HG03521 (cell line): ENCODE measurements around the gene DMAP1.

ENCODE experiments used
- ATAC-seq: cut with Tn5 transposase; IDR thresholded peaks from one replicate; pipeline ENCODE4 v1.9.1; 2021; ENCODE audit warnings: mild to moderate bottlenecking, moderate library complexity; ENCODE audit not compliant: unreplicated experiment

The DMAP1 gene

GRCh38 chr1:44251989-44252671 is 38.9 kb downstream of the DMAP1 start:
- no peak for ATAC-seq

DNA sequence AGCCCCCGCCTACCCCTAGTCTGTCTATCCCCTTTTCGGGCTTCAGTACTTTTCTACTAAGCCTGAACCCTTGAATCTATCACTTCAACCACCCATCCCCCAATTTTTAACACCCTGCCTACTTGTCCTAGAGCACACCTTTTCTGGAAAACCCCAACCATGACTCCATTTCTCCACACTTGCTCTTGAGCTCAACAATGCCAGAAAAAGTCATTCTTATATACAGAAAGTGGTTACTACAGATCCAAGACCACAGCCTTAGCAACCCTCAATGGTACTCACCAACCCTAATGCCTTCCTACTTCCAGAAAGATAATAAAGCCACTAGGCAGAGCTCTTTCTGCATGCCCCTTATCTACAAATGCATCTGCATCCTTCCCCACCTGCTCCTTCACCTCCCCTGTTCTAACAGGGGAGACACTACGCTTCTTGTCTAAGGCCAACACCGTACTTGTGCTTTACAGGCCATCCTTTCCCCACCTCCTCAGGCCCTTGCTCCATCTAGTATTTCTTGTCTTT is 41.2 kb downstream of the DMAP1 start:
- ATAC-seq: no peak

- no peak for ATAC-seq
These were observed 43.7 kb downstream of the DMAP1 start for GRCh38 chr1:44256762-44257554.

DNA sequence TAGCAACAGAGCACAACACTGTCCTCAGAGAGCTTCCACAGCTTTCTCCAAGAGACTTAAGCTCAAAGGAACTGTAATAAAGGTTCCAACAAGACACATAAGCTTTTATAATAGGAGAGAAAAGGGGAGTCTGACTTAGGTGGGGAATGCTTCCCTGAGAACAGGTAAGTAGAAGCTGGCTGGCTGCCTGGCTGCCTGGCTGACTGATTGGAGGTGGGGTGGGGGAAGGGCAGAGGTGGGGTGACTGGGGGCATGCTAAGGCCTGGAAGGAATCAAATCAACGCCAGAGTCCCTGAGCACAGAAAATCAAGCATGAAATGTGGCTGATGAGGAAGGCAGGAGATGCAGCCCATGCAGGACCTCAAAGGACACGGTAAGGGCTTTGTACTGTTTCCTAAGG is 45.8 kb downstream of the DMAP1 start:
- no peak for ATAC-seq

- no peak for ATAC-seq
These were observed 47.5 kb downstream of the DMAP1 start for GRCh38 chr1:44260792-44261170.

GRCh38 chr1:44261171-44261817 is 48.0 kb downstream of the DMAP1 start:
- no peak for ATAC-seq

- ATAC-seq: no peak
These were observed 48.7 kb downstream of the DMAP1 start for GRCh38 chr1:44261962-44262361.

GRCh38 chr1:44262414-44262813 is 49.1 kb downstream of the DMAP1 start:
- ATAC-seq: no peak

DNA sequence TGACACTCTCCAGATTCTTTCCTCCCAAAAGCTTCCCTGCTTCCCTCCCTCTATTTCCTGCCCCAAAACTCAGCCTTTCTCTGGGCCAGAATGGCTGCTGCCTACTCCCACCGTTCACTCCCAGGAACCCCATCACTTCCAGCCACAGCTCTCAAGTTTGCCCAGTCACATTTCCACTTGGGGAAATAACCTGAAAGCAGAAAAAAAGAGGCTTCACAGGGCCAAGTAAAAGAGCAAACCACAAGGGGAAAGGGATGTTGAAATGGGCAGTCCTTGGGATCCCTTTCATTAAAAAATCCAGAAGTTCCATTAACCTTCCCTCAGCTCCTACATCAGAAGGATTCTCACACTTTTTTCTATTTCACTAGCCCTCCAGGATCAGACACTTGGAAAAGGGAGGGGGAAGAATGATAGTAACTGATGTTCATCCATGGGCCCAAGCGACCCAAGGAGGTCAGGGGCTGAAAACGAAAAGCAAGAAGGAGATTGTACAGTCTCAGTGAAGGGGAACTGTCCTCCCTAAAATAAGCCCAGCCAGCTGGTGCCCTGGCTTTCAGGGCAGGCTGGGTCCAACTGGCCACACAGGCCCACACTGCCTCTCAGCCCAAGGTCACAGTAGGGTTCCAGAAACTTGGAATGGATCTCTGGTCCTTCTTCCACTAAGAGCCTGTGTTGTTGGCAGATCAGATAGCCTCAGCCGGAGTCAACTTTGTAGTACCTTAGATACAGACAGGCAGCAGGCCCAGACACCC is 49.7 kb downstream of the DMAP1 start:
- ATAC-seq: no peak

DNA sequence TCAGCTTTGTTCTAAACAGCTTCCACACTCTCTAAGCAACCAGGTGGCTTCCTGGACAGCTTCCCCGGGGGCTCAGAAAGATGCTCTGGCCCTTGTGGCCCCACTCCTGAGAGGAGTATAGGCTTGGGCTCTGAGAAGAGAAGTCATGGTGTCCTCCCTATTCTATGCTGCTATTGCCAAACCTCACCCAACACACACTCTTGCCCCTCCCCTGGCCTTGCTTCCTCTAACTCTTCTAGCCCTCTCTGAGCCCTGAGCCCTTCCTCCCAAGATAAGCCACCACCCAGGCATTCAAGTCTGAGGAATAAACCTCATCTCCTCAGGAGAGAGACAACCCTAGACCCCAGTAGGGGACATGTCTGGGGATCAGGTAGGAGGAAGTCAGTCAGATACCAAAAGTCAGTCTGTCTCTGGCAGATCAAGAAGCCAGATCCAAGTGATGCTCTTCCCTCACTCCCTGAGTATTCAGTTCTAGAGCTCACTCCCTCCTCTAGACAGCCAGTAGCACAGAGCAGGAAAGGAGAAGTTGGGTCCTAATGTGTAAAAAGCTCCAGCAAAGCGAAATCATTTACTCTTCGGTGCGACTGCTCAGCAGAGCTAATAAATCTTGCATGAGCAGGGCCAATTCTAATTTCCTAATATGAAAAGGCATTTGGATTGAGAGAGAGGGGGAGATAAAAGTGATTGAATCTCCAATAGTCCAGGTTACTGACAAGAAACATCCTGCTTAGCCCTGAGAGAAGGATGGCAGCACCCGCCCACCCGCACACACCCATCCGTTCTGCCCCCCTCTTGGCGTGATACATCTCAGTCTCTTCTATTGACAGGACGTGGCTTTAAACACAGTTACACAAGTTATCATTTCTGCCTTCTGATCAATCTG is 50.5 kb downstream of the DMAP1 start:
- no peak for ATAC-seq

DNA sequence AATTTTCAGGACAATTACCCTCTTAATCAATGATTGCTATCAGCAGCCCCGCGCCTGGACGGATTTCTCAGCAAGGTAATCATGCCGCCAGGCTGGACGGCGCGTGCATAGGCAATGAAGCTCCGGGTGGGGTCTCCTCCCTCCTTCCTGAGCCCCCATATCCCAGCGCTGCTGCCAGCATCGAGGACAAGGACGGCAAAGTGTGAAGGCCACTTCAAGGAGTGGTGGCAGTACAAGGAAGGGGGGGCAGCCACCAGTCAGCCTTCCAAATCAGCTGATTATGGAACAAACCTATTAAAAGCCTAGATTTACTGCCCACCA is 51.1 kb downstream of the DMAP1 start:
- no peak for ATAC-seq

DNA sequence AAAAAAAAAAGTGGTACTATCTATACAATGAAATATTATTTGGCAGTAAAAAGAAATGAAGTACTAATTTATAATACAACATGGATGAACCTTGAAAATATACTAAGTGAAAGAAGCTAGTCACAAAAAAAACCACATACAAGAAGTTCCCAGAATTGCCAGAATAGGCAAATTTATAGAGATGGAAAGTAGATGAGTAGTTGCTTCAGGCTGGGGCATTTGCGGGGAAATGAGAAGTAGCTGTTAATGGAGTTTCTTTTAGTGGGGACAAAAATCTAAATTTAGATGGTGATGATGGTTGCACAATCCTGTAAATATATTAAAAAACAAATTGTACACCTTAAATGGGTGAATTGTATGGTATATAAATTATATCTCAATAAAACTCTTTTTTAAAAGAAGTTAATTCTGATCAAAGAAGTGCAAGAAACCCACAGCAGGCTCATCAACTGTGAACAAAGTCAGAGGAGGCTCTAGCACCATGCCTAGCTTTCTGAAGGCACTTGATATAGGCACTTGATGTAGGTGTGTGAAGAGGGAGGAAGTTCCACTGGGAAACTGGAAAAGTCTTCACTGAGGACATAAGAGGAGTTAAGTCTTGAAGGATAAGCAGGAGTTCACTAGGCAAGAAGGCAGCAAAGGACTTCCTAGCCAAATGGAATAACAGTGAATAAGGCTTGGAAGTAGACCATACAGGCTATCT is 52.5 kb downstream of the DMAP1 start:
- ATAC-seq: no peak

- ATAC-seq: no peak
These were observed 53.4 kb downstream of the DMAP1 start for GRCh38 chr1:44266400-44267344.

DNA sequence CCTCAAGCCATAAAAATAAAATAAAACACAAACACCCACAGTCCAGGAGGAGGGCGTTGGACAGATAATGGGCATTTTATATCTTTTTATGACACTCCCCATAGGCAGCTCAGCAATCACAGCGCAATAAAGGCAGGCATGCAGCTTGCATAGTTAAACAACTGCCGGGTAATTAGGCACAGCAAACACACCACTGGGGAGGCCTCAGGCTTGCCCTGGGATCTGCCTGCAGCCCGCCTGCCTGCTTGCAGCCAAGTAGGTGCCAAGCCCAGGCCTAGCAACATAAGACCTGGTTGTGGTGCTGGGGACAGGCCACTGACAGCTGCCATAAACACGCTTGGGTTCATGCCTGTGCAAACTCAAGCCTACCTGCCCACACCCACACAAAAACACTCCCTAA is 54.2 kb downstream of the DMAP1 start:
- no peak for ATAC-seq

- no peak for ATAC-seq
These were observed 54.8 kb downstream of the DMAP1 start for GRCh38 chr1:44268054-44268453.
